Activated CD8-positive, alpha-beta memory T cell treated with anti-CD3 and anti-CD28 coated beads, Interleukin-2, amount 50 U/mL, for 1 hour (primary cell): ENCODE data around the gene MVB12A.

Experiments used
- DNase-seq: peaks from one replicate; pipeline ENCODE4 v3.0.0-alpha.2; 2020; ENCODE audit errors: extremely low read depth

MVB12A gene

DNA sequence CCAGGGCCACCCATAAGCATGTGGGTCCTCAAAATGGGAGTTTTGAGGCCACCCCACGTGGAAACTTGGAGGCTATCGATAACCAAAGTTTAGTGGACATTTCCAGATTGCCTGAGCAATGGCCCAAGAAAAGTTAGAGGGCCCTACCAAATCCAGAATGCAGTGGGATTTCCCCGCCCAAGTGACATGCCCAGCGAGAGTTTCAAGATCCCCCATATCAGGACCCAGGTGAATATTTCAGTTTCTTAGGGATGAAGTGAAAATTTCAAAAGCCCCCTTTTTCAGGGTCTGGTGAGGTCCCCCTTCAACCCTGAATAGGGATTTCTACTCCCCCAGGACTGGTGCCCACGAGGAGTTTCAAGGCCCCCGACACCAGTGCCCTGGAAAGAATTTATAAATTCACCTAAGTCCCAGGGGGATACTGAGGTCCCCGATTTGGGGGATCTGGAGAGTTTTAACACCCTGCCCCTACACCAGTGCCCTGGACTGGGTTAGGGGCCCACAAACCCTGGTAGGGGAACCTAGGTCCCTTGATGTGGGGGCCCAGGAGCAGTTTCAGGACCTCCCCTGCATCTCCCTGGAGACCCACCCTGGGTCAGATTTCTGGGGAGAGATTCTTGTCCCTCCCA, 15.1 kb upstream of the MVB12A start:
- DNase-seq, result no peak

DNA sequence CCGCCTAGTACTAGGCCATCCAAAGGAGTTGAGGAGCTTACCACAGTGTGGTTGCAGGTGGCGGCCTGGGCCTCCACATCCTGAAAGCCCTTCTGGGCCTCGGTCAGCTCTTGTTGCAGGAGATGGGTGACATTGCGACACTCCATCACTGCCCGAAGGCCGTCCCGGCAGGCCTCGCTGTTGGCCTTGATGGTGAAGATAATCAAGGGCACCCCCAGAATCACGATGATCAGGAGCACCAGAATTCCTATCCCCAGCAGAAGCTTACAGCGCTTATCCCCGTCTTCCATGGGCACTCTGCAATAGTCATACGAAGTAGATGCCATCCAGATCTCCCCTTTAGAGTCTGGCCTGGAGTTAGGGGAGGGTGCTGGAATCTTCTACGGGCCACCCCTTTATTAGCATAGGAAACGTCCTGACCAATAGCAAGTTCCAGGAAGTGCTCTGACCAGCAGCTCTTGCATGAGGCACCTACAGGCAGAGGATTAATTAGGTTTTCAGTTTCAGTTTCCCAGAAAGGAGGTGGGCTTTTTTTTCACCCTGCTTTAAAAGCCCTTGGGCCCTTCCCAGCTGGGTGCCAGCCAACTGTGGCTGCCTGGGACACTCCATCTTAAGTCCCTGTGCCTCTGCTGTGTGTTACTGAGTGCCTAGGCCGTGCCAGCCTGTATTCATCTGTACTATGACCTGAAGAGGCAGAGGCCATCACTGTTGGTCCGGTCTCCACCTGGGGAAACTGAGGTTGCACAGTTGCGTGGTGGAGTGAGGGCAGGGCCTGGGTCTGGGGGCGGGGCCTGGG, 14.4 kb upstream of the MVB12A start, which contains the start of gene BST2:
Gene BST2 (minus strand): TSS at position 381 of the 796 bp plus-strand sequence. CDS start 55 bp downstream, at position 326.
- DNase-seq, result no peak

DNA sequence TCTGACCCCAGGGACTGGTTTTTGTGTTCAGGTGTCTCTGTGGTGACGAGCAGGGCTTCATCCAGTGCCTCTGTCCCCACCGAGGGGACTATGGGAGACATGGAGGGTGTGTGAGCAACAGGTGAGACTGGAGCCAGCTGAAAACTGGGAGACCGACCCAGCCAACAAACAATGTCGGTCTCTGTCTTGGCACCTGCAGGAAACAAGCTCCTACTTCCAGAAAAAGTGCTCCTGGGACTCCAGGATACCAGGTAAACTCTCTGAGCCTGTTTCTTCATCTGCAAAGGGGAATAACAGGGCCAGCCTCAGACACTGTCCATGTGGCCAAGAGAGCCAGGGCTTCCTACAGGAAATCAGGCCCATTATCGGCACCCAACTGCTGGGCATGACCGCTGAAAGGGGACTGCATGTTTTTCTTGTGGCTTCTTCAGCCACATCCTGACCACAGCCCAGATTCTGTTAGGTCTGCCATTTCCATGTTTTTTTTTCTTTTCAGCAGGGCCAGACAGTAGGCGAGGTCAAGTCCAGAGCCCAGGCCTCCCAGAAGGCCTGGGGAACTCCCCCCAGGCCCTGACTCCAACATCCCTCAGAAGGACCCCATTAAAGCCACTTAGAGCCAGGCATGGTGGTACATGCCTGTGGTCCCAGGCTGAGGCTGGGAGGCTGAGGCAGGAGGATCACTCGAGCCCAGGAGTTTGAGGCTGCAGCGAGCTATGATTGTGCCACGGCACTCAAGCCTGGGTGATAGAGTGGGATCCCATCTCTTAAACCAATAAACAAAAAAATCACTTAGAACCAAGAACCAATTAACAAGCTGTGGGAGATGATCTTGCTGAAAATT, 13.6 kb upstream of the MVB12A start:
- no peak for DNase-seq

DNA sequence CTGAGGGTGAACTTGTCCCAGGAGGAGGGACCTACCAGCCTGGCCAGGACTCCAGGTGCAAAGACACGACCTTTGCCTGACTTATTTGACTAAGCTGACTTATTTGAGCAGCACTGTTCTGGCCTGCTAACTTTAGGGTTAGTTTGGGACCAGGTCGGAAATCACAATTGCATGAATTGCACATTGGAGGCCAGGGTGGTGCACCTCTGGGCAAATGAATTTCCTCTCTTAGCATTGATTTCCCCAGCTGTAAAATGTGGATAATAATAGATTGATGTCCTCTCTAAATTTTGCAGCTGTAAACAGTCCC, 13.0 kb upstream of the MVB12A start:
- no peak for DNase-seq

DNA sequence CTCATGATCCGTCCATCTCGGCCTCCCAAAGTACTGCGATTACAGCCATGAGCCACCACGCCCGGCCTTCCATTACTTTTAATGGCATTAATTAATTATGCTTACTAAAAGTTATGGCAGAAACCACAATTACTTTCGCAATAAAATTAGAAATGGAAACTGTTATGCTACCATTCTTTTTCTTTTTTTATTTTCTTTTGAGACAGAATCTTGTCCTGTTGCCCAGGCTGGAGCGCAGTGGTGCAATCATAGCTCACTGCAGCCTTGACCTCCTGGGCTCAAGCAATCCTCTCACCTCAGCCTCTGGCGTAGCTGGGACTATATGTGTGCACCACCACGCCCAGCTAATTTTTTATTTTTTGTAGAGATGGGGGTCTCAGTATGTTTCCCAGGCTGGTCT, 9.9 kb upstream of the MVB12A start:
- DNase-seq, result no peak

DNA sequence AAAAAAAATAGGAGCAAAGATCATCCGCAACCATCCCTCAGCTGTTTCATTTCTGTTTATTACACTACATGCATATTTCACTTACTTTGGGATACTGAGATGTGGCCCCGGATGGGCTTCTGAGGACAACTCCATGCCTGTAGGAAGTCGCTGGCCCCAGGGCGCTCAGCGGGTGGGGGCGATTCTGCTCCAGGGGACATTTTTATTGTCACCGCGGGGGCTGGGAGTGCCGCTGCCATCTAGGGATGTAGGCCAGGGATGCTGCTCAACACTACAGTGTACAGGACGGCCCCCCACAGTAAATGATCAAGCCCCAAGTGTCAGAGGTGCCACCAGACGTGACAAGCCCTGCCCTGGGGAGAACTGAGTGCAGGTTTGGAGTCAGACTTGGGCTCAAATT, 8.0 kb upstream of the MVB12A start:
- no peak for DNase-seq

DNA sequence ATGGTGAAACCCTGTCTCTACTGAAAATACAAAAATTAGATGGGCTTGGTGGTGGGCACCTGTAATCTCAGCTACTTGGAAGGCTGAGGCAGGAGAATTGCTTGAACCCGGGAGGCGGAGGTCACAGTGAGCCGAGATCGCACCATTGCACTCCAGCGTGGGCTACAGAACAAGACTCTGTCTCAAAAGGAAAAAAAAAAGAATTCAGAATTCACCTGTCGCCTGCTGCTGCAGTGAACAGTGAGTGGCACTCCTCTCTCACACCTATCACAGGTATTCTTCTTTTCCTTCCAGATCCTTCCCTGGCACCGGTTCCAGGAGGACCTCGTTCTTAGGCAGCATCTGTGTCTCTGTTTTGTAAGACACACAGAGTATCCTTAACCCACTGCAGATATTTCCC, 5.8 kb upstream of the MVB12A start:
- DNase-seq, result no peak

DNA sequence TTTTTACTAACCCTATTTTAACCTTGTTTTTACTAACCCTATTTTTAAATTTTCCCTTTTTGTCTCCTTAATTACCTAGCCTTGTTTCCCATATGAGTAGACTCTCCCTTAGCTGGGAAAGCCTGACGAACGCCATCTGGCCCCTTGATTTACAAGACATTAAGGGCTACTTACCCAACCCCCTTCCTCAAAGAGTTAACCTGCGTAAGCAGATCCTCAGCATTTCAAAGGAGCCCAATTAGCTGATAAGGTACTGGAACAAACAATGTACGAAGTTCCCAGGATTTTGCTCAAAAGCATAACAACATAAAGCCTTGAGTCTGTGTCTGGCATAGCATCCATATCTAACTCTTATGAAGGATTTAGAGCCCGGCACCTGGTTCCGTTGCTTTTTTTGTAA, 4.7 kb upstream of the MVB12A start:
- no peak for DNase-seq

DNA sequence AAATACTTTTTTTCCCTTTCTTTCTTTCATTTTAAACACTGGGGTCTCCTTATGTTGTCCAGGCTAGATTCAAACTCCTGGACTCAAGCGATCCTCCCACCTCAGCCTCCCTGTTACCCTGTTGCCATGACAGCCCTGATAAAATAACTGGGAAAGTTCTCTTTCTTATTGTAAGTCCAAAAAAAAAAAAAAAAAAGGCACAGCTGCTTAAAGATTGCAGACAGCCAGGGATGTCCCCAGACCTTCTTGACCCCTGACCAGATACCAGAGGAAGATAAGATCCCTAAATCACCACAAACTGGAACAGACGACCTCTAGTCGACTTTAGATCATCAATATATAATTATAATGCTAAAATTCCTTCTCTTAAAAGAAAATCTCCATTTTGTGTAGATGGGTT, 1.1 kb upstream of the MVB12A start:
- DNase-seq, result no peak

DNA sequence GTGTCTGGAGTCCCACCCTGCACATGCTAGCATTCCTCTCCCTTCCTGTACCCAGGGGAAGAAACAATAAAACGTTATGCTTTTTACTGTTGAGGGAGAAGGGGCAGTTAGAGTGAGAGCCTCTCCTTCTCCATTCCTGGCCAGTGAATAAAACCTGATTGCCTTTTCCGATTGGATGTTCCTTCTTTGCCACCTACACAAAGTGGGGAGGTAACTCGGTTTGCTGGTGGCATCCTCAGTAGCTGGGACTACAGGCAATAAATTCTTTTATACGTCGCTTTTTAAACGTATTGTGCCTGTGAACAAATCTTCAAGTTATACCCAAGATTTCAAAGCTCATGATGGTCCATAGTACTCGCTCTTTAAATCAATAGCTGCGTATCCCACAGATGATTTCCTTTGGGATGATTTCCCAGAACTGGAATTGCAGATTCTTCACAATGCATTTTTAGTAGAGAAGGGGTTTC, 660 bp upstream of the MVB12A start:
- no peak for DNase-seq

DNA sequence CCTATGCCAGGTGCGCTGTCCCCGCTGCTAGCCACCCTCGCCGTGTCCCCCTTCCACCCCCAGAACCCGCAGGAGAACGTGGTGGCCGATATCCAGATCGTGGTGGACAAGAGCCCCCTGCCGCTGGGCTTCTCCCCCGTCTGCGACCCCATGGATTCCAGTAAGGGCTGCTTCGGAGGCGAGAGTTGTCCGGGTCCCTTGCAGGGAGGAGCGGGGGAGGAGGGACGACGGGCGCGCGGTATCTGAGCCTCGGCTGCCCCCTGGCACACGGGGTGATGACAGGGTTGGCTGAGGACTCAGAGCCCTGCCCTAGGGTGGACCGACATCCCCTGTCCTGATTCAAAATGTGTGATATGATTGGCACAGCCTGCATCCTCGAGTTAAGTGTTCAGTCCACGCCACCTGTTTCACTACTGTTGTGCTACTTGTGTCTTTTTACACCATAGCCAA, 653 bp downstream of the MVB12A start:
- DNase-seq, result no peak

DNA sequence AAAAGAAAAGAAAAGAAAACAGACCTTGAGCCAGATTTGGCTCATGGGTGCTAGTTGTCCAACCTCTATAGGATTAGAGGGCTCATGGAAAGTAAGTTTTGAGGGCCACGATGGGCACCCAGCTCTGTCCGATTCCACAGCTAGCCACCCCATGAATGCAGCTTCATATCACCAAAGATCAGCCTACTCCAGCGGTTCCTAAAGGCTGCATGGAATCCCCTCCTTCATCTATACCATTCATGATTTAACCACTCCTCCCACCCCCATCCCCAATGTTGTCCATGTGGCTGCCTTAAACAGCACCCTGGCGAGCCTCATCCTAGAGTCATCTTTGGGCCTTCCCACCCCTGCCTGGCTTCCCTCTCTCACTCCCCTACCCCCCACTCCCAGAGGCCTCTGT, 2.1 kb downstream of the MVB12A start:
- no peak for DNase-seq

DNA sequence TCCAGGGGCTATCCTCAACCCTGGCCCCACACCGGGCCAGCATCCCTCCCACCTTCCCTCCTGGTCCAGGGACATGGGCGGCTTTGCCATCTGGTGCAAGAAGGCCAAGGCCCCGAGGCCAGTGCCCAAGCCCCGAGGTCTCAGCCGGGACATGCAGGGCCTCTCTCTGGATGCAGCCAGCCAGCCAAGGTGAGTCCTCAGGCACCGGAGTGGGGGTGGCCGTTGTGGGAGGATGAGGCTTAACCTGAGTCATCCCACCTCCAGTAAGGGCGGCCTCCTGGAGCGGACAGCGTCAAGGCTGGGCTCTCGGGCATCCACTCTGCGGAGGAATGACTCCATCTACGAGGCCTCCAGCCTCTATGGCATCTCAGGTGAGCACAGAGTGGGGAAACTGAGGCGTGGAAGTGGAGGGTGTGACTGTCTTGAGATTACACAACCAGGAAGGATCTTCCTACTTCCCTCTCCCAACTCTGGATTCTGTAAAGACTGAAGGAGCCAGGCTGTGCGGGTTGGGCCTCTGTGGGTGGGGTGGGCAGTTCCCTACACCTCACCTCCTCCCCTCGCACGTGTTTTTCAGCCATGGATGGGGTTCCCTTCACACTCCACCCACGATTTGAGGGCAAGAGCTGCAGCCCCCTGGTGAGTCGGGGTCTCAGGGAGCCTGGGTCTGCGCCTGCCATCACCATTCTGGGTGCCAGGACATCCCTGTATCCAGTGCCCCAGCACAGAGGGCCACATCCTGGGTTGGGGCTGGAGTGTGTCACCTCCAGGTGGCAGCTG, 3.8 kb downstream of the MVB12A start:
- DNase-seq, result no peak

DNA sequence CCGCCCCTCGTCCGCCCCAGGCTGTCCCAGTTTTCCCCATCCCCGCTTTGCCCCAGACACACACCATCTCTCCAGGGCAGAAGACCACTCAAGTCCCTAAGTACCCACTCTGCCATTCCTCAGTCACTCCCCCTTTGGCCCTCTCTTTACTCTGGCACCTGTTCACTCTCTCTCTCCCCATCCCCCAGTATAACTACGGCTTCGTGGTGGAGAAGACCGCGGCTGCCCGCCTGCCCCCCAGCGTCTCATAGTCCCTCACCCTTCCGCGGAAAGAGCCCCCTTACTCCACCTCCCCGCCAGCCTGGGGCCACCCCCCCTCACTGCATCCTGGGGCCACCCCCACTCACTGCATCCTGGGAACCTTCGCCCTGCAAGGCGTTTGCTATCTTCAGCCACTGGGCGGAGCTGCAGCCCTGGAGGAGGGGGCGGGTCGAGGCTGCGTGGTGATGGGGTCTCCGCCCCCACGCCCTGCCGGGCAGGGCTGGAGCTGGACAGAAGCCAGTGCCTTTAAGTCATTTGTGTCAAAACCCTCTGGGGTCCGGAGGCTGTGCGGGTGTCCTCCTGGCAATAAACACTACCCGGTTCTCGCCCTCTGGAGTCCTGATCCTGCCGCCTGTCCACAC, 5.0 kb downstream of the MVB12A start:
- DNase-seq, result no peak

DNA sequence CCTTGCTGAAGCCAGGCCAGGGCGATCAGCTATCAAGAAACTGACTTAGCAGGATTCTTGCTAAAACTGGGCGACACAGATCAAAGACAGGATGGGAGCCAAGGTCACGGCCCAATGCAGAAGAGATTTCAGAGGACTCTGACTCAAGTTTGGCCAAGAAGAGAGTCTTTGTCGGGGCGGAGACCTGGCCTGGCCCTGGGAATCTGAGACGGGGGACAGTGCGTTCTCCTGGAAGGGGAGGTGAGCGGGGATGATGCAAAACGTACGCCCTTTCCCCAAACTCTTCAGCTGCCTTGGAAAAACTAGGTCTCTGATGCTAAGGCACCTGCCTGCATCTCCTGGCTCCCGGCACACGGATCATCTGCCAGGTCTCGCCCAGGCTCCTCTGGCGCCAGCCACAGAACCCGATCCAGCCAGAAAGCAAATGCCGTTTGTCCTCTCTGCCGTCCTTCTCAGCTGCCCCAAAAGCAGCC, 9.8 kb downstream of the MVB12A start:
- no peak for DNase-seq

DNA sequence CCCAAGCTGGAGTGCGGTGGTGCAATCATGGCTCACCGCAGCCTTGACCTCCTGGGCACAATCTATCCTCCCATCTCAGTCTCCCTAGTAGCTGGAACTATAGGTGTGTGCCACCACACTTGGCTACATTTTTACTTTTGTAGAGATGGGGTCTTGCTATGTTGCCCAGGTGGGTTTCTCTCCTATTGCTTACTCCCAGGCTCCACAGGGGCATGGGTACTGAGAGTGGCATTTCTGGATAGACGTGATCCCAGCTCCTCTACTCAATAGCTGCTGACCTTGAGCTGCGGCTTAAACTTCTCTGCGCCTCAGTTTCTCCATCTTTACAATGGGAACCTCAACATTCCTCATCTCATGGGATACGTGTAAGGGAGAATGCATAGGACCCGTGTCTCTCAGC, 11.6 kb downstream of the MVB12A start:
- DNase-seq, result no peak

DNA sequence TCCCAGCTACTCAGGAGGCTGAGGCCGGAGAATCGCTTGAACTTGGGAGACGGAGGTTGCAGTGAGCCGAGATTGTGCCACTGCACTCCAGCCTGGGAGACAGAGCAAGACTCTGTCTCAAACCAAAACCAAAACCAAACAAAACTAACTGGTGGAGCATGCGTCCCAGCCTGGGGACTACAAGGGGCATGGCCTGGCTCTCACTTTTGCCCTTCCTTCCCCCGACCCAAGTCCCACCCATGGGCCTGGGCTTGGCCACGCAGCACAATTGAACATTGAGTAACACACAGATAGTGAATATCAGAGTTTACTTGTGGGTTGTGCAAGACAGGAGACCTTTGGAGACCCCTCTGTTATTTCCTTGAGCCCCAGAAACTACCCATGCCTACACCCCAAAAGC, 15.4 kb downstream of the MVB12A start:
- no peak for DNase-seq

DNA sequence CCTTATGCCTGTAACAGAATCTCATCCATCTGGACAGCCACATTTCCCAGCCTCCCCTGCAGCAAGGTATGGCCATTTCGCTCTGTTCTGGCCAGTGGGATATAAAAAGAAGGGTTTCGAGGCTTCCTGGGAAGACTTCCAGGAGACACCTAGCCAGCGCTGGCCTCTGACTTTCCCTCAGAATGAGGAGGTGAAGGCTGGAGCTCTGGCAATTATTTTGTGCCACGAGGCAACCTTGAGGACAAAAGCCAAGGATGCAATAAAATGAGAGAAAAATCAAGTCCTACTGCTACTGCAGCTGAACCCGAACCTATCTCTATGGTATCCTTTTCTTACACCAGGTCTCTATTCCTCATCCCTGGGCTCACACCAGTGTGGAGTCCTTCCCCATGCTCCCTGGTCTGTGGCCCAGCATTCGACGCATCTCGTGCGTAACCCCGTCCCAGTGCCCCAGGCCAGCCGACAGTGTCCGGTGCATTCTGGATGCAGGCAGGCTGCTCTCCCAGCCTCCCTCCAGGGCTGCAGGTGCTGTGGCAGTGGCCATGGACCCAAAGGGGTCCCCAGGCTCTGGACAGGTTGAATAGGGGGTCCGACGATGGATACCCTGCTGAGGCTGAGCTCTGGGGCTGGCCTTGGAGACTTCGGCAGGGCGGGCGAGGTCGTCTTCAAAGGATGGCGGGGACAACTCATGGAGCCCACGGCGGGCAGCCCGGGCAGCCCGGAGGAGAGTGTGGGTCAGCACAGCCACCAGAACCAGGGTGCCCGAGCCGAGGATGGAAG, 16.4 kb downstream of the MVB12A start:
- no peak for DNase-seq

DNA sequence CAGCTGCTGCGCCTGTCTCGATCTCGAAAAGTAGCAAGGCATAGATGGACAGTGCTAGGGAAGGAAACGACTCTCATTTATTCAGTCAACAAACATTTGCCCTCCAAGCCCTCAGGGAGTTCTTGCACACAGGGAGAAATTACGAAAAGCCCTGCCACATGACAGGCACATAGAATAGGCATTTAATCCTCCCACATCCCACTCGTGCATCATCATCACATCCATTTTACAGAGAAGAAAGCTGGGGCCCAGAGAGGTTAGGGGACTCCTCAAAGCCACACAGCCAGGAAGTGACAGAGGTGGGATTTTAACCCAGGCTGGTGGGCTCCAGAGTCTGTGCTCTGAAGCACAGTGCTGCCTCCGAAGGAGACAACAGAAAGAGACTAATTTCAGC, 17.0 kb downstream of the MVB12A start:
- DNase-seq, result no peak

DNA sequence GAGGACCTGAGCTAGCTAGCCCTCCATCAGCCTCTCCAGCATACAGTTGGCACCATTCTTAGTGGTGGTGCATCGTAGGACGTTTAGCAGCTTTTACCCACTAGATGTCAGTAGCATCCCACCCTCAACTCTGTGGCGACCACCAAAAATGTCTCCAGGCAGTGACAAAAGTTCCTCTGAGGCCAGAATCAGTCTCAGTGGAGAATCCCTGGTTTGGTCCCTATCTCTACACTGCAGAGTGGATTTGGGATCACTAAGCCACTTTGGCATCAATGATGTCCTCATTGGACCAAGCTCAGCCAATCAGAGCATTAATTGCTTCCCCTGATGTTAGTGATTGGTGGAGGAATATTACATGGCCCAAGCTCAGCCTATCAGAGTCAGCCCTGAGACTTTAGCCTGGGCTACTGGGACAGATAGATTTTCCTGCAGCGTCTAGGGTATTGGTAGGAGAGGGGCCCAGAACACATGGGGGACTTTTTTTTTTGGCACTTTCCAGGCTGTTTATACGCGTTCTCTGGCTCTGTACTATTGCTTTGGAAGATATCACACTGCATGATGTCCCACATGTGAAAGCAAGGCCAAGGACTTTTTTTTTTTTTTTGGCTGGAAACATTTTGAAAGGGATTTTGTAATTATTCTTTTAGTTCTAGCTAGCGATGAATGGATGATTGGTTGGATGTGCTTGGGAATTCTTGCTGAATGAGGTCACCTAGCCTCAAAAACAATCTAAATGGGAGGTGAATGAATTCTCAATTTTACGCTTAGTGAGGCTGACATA, 21.6 kb downstream of the MVB12A start:
- DNase-seq, result no peak
